H1 (cell line): ENCODE data around the gene EPYC. TPM values are rescaled to one million over a fixed set of nuclear protein-coding genes. Genes with fewer than 3 reads are reported as not detected.

Experiments used
- CTCF ChIA-PET: fragments of 300-600 bp; sonication (Branson Sonifier 250); formaldehyde crosslinking; loops from one replicate; lab custom pipeline; 2021; ENCODE audit not compliant: partially characterized antibody; lab: Charles Lee
- POLR2A ChIA-PET: fragments of 300-600 bp; sonication (Branson Sonifier 250); formaldehyde crosslinking; loops from one replicate; lab custom pipeline; 2021; ENCODE audit warnings: inconsistent platforms; ENCODE audit not compliant: partially characterized antibody; lab: Charles Lee
- DNase-seq, 2 experiments: peaks; one replicate each; pipeline versions ENCODE4 v3.0.0 to v3.0.0-alpha.2; 2010 to 2022; ENCODE audit warnings: low spot score in 2 of 2, low read depth in 1 of 2, mixed read lengths in 1 of 2
- FAIRE-seq: peaks from 2 replicates; lab custom pipeline; 2011; peaks lifted over from hg19 to GRCh38; lab: Jason Lieb, UNC
- H2AFZ ChIP-seq: 2 replicates; pipeline ENCODE4 v1.8.1; 2012; ENCODE audit warnings: low read length, inconsistent platforms
- H2AK5ac ChIP-seq: 2 replicates; pipeline ENCODE4 v1.6.1; 2013; ENCODE audit warnings: low read depth, low read length
- H2BK120ac ChIP-seq: replicated peaks from 2 replicates; pipeline ENCODE3; 2013; ENCODE audit warnings: low read depth, low read length, inconsistent platforms
- H2BK12ac ChIP-seq: 2 replicates; pipeline ENCODE4 v1.6.1; 2013; ENCODE audit warnings: low read depth, low read length
- H2BK15ac ChIP-seq: 2 replicates; pipeline ENCODE4 v1.6.1; 2013; ENCODE audit warnings: low read length
- H2BK20ac ChIP-seq: 2 replicates; pipeline ENCODE4 v1.6.1; 2013; ENCODE audit warnings: low read length
- H2BK5ac ChIP-seq: 2 replicates; pipeline ENCODE4 v1.6.1; 2013; ENCODE audit warnings: low read depth, low read length
- H3K14ac ChIP-seq: 2 replicates; pipeline ENCODE4 v1.6.1; 2013; ENCODE audit warnings: inconsistent platforms; ENCODE audit not compliant: insufficient read length
- H3K18ac ChIP-seq: 2 replicates; pipeline ENCODE4 v1.6.1; 2013; ENCODE audit warnings: low read length; ENCODE audit errors: extremely low read depth
- H3K23ac ChIP-seq: 2 replicates; pipeline ENCODE4 v1.6.1; 2013; ENCODE audit warnings: inconsistent platforms; ENCODE audit not compliant: insufficient read length
- H3K23me2 ChIP-seq: 2 replicates; pipeline ENCODE4 v1.6.1; 2013; ENCODE audit warnings: low read depth, low read length
- H3K27ac ChIP-seq: 2 replicates; pipeline ENCODE4 v1.6.1; 2011; ENCODE audit warnings: low read depth, low read length, inconsistent platforms
- H3K27me3 ChIP-seq, 4 experiments: replicated peaks in 1 of 4; 1 replicate in 1 of 4; 2 replicates in 3 of 4; pipeline versions ENCODE4 v1.6.1 to v1.8.1; 2011 to 2013; ENCODE audit warnings: low read length in 3 of 4, mild to moderate bottlenecking in 3 of 4, inconsistent platforms in 2 of 4, mixed read lengths in 2 of 4, moderate library complexity in 1 of 4; ENCODE audit not compliant: control insufficient read depth in 3 of 4, insufficient read depth in 3 of 4; ENCODE audit errors: extremely low read depth in 1 of 4
- H3K36me3 ChIP-seq, 4 experiments: 2 replicates each; pipeline versions ENCODE4 v1.6.1 to v1.8.1; 2011 to 2013; ENCODE audit warnings: mild to moderate bottlenecking in 4 of 4, low read length in 3 of 4, moderate library complexity in 2 of 4, control low read depth in 1 of 4, inconsistent platforms in 1 of 4; ENCODE audit not compliant: insufficient read depth in 4 of 4, control insufficient read depth in 2 of 4
- H3K4ac ChIP-seq: replicated peaks from 2 replicates; pipeline ENCODE3; 2013; ENCODE audit warnings: low read length, low read depth, mixed read lengths, inconsistent platforms; ENCODE audit not compliant: insufficient read length
- H3K4me1 ChIP-seq, 4 experiments: replicated peaks in 1 of 4; 1 replicate in 1 of 4; 2 replicates in 3 of 4; pipeline versions ENCODE4 v1.6.1 to v1.8.1; 2011 to 2013; ENCODE audit warnings: low read length in 3 of 4, inconsistent platforms in 2 of 4, mixed read lengths in 1 of 4; ENCODE audit not compliant: insufficient read depth in 4 of 4, control insufficient read depth in 3 of 4
- H3K4me2 ChIP-seq, 2 experiments: 2 replicates each; pipeline versions ENCODE4 v1.6.1 to v1.8.1; 2011 to 2013; ENCODE audit warnings: low read depth in 2 of 2, low read length in 2 of 2, control low read depth in 1 of 2, inconsistent platforms in 1 of 2, mild to moderate bottlenecking in 1 of 2; ENCODE audit not compliant: insufficient read depth in 1 of 2
- H3K4me3 ChIP-seq, 4 experiments: fragments of 200-600, 300-600 bp in 1 of 4; sonication (generic), shearing (Covaris generic), sonication (Bioruptor Twin) in 1 of 4; 2 replicates each; pipeline versions ENCODE4 v1.5.1 to v1.8.1; 2011 to 2016; ENCODE audit warnings: low read length in 4 of 4, low read depth in 3 of 4, control low read depth in 2 of 4, inconsistent platforms in 2 of 4, mild to moderate bottlenecking in 2 of 4, mixed read lengths in 1 of 4, moderate library complexity in 1 of 4; ENCODE audit not compliant: insufficient read depth in 2 of 4; ENCODE audit errors: extremely low read depth in 1 of 4
- H3K56ac ChIP-seq: replicated peaks from 2 replicates; pipeline ENCODE3; 2013; ENCODE audit warnings: low read depth, mild to moderate bottlenecking, mixed read lengths, low read length, inconsistent platforms; ENCODE audit not compliant: insufficient read length
- H3K79me1 ChIP-seq: 2 replicates; pipeline ENCODE4 v1.6.1; 2013; ENCODE audit warnings: low read depth, low read length, control low read depth
- H3K79me2 ChIP-seq, 2 experiments: 2 replicates each; pipeline versions ENCODE4 v1.6.1 to v1.8.1; 2012 to 2013; ENCODE audit warnings: low read length in 2 of 2, mild to moderate bottlenecking in 2 of 2, inconsistent platforms in 1 of 2; ENCODE audit not compliant: insufficient read depth in 2 of 2, control insufficient read depth in 1 of 2
- H3K9ac ChIP-seq, 4 experiments: replicated peaks in 1 of 4; 1 replicate in 1 of 4; 2 replicates in 3 of 4; pipeline versions ENCODE4 v1.6.1 to v1.8.1; 2011 to 2013; ENCODE audit warnings: low read depth in 3 of 4, low read length in 3 of 4, control low read depth in 2 of 4, mild to moderate bottlenecking in 2 of 4, moderate library complexity in 2 of 4, inconsistent platforms in 1 of 4; ENCODE audit errors: extremely low read depth in 1 of 4
- H3K9me3 ChIP-seq, 2 experiments: 2 replicates each; pipeline versions ENCODE4 v1.6.1 to v1.8.1; 2012 to 2013; ENCODE audit warnings: mild to moderate bottlenecking in 2 of 2, moderate library complexity in 2 of 2, control low read depth in 1 of 2, inconsistent platforms in 1 of 2, low read depth in 1 of 2, low read length in 1 of 2, mixed read lengths in 1 of 2; ENCODE audit not compliant: insufficient read depth in 2 of 2
- H4K20me1 ChIP-seq, 2 experiments: replicated peaks in 1 of 2; 2 replicates each; pipeline versions ENCODE3 to v1.8.1; 2011 to 2013; ENCODE audit warnings: inconsistent platforms in 2 of 2, low read length in 2 of 2, mild to moderate bottlenecking in 1 of 2; ENCODE audit not compliant: insufficient read depth in 2 of 2, control insufficient read depth in 1 of 2
- H4K5ac ChIP-seq: 2 replicates; pipeline ENCODE4 v1.6.1; 2013; ENCODE audit warnings: low read length, low read depth, mixed read lengths, inconsistent platforms; ENCODE audit not compliant: insufficient read length
- H4K8ac ChIP-seq: 2 replicates; pipeline ENCODE4 v1.8.0; 2013; ENCODE audit warnings: mild to moderate bottlenecking, moderate library complexity, low read length, inconsistent platforms; ENCODE audit not compliant: insufficient read depth; ENCODE audit errors: extremely low read depth
- H4K91ac ChIP-seq: replicated peaks from 2 replicates; pipeline ENCODE3; 2013; ENCODE audit warnings: low read length, mixed read lengths, inconsistent platforms; ENCODE audit not compliant: insufficient read length
- BCL11A ChIP-seq, 2 experiments: IDR thresholded peaks; one replicate each; pipeline ENCODE4 v1.6.1; 2011; ENCODE audit warnings: low read depth in 2 of 2, low read length in 2 of 2, mild to moderate bottlenecking in 2 of 2
- CEBPB ChIP-seq: IDR thresholded peaks from 2 replicates; pipeline ENCODE4 v1.6.1; 2012; ENCODE audit warnings: low read depth, low read length
- E2F6 ChIP-seq: IDR thresholded peaks from 2 replicates; pipeline ENCODE4 v1.6.1; 2012; ENCODE audit warnings: inconsistent platforms
- GABPA ChIP-seq: IDR thresholded peaks from 2 replicates; pipeline ENCODE4 v1.6.1; 2011; ENCODE audit warnings: mild to moderate bottlenecking, low read length, moderate library complexity, borderline replicate concordance; ENCODE audit not compliant: insufficient read depth
- HDAC6 ChIP-seq: IDR thresholded peaks from one replicate; pipeline ENCODE4 v1.7.1; 2012; ENCODE audit warnings: low read depth, mild to moderate bottlenecking, inconsistent platforms, low read length, moderate library complexity
- JUND ChIP-seq: IDR thresholded peaks from 2 replicates; pipeline ENCODE4 v1.6.1; 2011; ENCODE audit warnings: mild to moderate bottlenecking, improper control_type of control experiment, low read length
- SIN3A ChIP-seq, 2 experiments: IDR thresholded peaks in 1 of 2; conservative IDR thresholded peaks in 1 of 2; 2 replicates each; pipeline ENCODE4 v1.6.1; 2011 to 2012; ENCODE audit warnings: low read length in 2 of 2, improper control_type of control experiment in 1 of 2, low read depth in 1 of 2, mild to moderate bottlenecking in 1 of 2
- USF2 ChIP-seq: IDR thresholded peaks from 2 replicates; pipeline ENCODE4 v1.6.1; 2011; ENCODE audit warnings: low read length, improper control_type of control experiment
- WGBS, 2 experiments: shearing (Covaris generic) in 1 of 2; methylation state at CpG; one replicate each; pipeline versions ENCODE4 v1.1.6 to v1.1.7; 2013 to 2015; ENCODE audit warnings: low lambda C conversion rate in 2 of 2, mixed read lengths in 2 of 2, inconsistent platforms in 1 of 2, low coverage in 1 of 2, missing lambda C conversion rate in 1 of 2; ENCODE audit not compliant: insufficient replicate concordance in 2 of 2, insufficient coverage in 1 of 2, insufficient read length in 1 of 2; ENCODE audit errors: extremely low coverage in 1 of 2, missing lambda C conversion rate in 1 of 2; 5-methylcytosine and 5-hydroxymethylcytosine counted together
- polyA plus RNA-seq, 7 experiments: library from polyadenylated mRNA; depleted of rRNA in 3 of 7; stranded (reverse) in 5 of 7; unstranded in 2 of 7; fragments of >200 nt in 5 of 7; fragments of 200-250 nt in 2 of 7; gene quantifications; 1 replicate in 5 of 7; 2 replicates in 1 of 7; 4 replicates in 1 of 7; pipeline versions ENCODE4 v1.2.1 to v1.2.3, GENCODE V29; 2011 to 2013; ENCODE audit warnings: missing spikeins in 2 of 7, mixed read lengths in 2 of 7
- total RNA-seq: library from RNA; stranded (reverse); fragmentation: NEBNext Ultra II Directional; extraction: Animal tissue kit (Norgen Biotek cat#: 25700); gene quantifications from 2 replicates; pipeline ENCODE4 v1.2.1, GENCODE V29; 2021

The EPYC gene
- total and polyA plus RNA-seq, 2 of the 8 experiments (the other 6 are each of a cell fraction or from before 2014, with no cell fraction given), result not detected

DNA sequence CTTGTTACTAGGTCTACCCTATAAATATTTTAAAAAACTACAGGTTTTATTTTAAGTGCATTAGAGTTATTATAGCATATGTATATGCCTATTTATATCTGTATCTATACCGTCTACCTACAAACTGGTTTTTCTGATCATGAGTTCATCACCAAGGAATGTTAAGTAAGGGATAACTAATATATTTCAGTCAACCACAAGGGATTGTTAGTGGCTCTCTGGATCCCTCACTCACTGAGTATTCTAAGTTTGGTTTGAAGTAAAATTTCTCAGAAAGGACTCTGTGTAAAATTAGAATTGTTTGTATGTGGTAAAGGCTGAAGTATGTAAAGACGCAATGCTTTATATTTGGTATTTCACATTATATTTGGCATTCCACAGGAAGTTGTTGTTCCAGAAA lies 4.8 kb downstream of the EPYC start:
- Histone ChIP-seq H3K4me2 (no peak overlapping the region), H4K5ac (no peak overlapping the region), H4K91ac (no peak overlapping the region), H3K79me2 (no peaks in the 10 kb centered on the region), H2BK5ac (no peak overlapping the region), H2BK12ac (no peak overlapping the region), H4K8ac (no peak overlapping the region), H2BK120ac (no peak overlapping the region), H4K20me1 (no peaks in the 10 kb centered on the region), H3K23me2 (no peaks in the 10 kb centered on the region), H3K23ac (no peak overlapping the region), H3K9me3 (no peaks in the 10 kb centered on the region), H2AFZ (no peak overlapping the region), H2AK5ac (no peak overlapping the region), H2BK15ac (no peak overlapping the region), H3K27me3 (no peaks in the 10 kb centered on the region), H3K27ac (no peak overlapping the region), H3K79me1 (no peaks in the 10 kb centered on the region), H3K36me3 (no peaks in the 10 kb centered on the region), H3K4me1 (no peaks in the 10 kb centered on the region), H2BK20ac (no peak overlapping the region), H3K9ac (no peak overlapping the region), H3K4ac (no peak overlapping the region), H3K18ac (no peak overlapping the region), H3K4me3 (no peak overlapping the region), H3K14ac (no peak overlapping the region), H3K56ac (no peak overlapping the region)
- TF ChIP-seq GABPA, result no peak
- TF ChIP-seq E2F6, result no peak
- no peak for TF ChIP-seq SIN3A (conservative IDR thresholded peaks at IDR 0.05 in 1 of 2, IDR thresholded peaks at IDR 0.05 in 1 of 2; ENCODE audit: low read depth in 1 of 2, low read length in 2 of 2)
- no peak for TF ChIP-seq HDAC6
- TF ChIP-seq USF2, result no peak
- no peak for TF ChIP-seq JUND
- no peak for TF ChIP-seq BCL11A (IDR thresholded peaks at IDR 0.05; ENCODE audit: low read depth in 2 of 2, low read length in 2 of 2)
- TF ChIP-seq CEBPB, result no peak
- 96% methylated on average over 2 of the region's 2 CpGs; no CpG with 5 or more reads in 1 of the 2 experiments for WGBS, 2 experiments
- FAIRE-seq (no peak), DNase-seq (no peak)
- POLR2A ChIA-PET, result no interaction called here
- CTCF ChIA-PET, result interaction anchor here (0.9 kb wide), 1 partner anchor 109 kb away, joined by 3 read pairs; no protein-coding TSS in a partner anchor
